ENCODE measurements around the gene ADGRE3. TPM values are rescaled to one million over a fixed set of nuclear protein-coding genes. Genes with fewer than 3 reads are reported as not detected.

Gene ADGRE3, protein sequence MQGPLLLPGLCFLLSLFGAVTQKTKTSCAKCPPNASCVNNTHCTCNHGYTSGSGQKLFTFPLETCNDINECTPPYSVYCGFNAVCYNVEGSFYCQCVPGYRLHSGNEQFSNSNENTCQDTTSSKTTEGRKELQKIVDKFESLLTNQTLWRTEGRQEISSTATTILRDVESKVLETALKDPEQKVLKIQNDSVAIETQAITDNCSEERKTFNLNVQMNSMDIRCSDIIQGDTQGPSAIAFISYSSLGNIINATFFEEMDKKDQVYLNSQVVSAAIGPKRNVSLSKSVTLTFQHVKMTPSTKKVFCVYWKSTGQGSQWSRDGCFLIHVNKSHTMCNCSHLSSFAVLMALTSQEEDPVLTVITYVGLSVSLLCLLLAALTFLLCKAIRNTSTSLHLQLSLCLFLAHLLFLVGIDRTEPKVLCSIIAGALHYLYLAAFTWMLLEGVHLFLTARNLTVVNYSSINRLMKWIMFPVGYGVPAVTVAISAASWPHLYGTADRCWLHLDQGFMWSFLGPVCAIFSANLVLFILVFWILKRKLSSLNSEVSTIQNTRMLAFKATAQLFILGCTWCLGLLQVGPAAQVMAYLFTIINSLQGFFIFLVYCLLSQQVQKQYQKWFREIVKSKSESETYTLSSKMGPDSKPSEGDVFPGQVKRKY
- not detected in 2 replicates for total RNA-seq (2021)
- long read RNA-seq: 0 reads

GRCh38 chr19:14674764-14675163, at the start of gene ADGRE3:
ADGRE3 (minus strand) TSS chr19:14674844; CDS start chr19:14674770, 74 bp downstream.
- H3K4ac ChIP-seq (ENCODE audit: low read depth, low read length): no peak within 1 kb of the TSS
- H3K14ac ChIP-seq (ENCODE audit: insufficient read depth, low read length): no peak within 1 kb of the TSS
- peaks cover 10 to 56% of the 10 kb centered on the region in 2 experiments for H3K9me3 Mint-ChIP-seq
- H3K27ac Mint-ChIP-seq: no peak within 1 kb of the TSS
- peaks cover 0 to 5% (median 0%) of the 10 kb centered on the region in 3 experiments; a peak in 1 of 7 replicates for H3K36me3 Mint-ChIP-seq (ENCODE audit: insufficient read depth in 1 of 3, low read depth in 3 of 3)
- H4K20me1 ChIP-seq (ENCODE audit: control insufficient read depth, insufficient read depth, insufficient read length): no peaks in the 10 kb centered on the region
- no peak within 1 kb of the TSS for H2AK5ac ChIP-seq (ENCODE audit: insufficient read length, low read length)
- WGBS (ENCODE audit: extremely low coverage, insufficient read length, low lambda C conversion rate): no CpG with 5 or more reads among the region's 6 CpGs
- no peak within 1 kb of the TSS for H2BK5ac ChIP-seq (ENCODE audit: insufficient read length, low read length)
- H3K27me3 Mint-ChIP-seq (ENCODE audit: low read depth): peaks cover 5% of the 10 kb centered on the region
- H2BK120ac ChIP-seq (ENCODE audit: low read depth, low read length, poor library complexity, severe bottlenecking): no peak within 1 kb of the TSS
- no peak within 1 kb of the TSS for H4K5ac ChIP-seq (ENCODE audit: insufficient read length, low read depth, low read length)
- H3K4me2 ChIP-seq (ENCODE audit: insufficient read depth, insufficient read length, low read length): no peak within 1 kb of the TSS
- H4K8ac ChIP-seq (replicated peaks; ENCODE audit: insufficient read length, low read depth, low read length): no peak within 1 kb of the TSS
- no peaks in the 10 kb centered on the region for H3K79me1 ChIP-seq (ENCODE audit: insufficient read depth, low read depth, low read length, poor library complexity, severe bottlenecking)
- H3K9ac ChIP-seq (ENCODE audit: extremely low read depth, insufficient read length, low read length): no peak within 1 kb of the TSS
- TF ChIP-seq CTCF (conservative IDR thresholded peaks at IDR 0.05): no peak
- no peaks in the 10 kb centered on the region for H3K9me3 ChIP-seq (ENCODE audit: control insufficient read depth, low read depth, low read length)
- no peak within 1 kb of the TSS for H2BK12ac ChIP-seq (ENCODE audit: insufficient read length, low read depth, low read length)
- H3K27me3 ChIP-seq (ENCODE audit: insufficient read depth, low read length): no peaks in the 10 kb centered on the region
- H3K23ac ChIP-seq (ENCODE audit: insufficient read length, low read depth, low read length): no peak within 1 kb of the TSS
- no peak within 1 kb of the TSS for H3K27ac ChIP-seq (ENCODE audit: insufficient read length, low read depth, low read length)
- H3K4me1 ChIP-seq (ENCODE audit: insufficient read depth, low read length): no peaks in the 10 kb centered on the region
- H3K4me3 Mint-ChIP-seq: no peak within 1 kb of the TSS
- H2AFZ ChIP-seq (ENCODE audit: low read length): no peak within 1 kb of the TSS
- no peak within 1 kb of the TSS for H3T11ph ChIP-seq (ENCODE audit: low read length)
- no peaks in the 10 kb centered on the region for H3K23me2 ChIP-seq (ENCODE audit: insufficient read length, low read depth, low read length, poor library complexity, severe bottlenecking)
- H3K4me1 Mint-ChIP-seq: no peaks in the 10 kb centered on the region
- no peak within 1 kb of the TSS for H4K91ac ChIP-seq (ENCODE audit: insufficient read length, low read depth, low read length)
- DNase-seq: no peak
- H3K56ac ChIP-seq (ENCODE audit: insufficient read length, low read depth, low read length): no peak within 1 kb of the TSS
- no peak within 1 kb of the TSS for H2BK15ac ChIP-seq (ENCODE audit: low read depth, low read length)
- H2BK20ac ChIP-seq (ENCODE audit: low read depth, low read length, poor library complexity, severe bottlenecking): no peak within 1 kb of the TSS
- H3K18ac ChIP-seq (ENCODE audit: insufficient read length, low read depth, low read length): no peak within 1 kb of the TSS
- H3K79me2 ChIP-seq (ENCODE audit: insufficient read depth, low read length): no peaks in the 10 kb centered on the region

Data from H9 (cell line).